Right cardiac atrium (tissue), 5 donors: ENCODE measurements around the gene HADH. TPM values are rescaled to one million over a fixed set of nuclear protein-coding genes. Genes with fewer than 3 reads are reported as not detected.

Experiments
- ATAC-seq, 2 donors: fragments of 200-7000 bp; cut with Tn5 transposase; one replicate each; pipeline versions ENCODE4 v1.8.0 to v1.9.1; 2020; ENCODE audit warnings: moderate library complexity in 2 of 2, mild to moderate bottlenecking in 1 of 2
- DNase-seq, 3 donors: peaks; one replicate each; pipeline ENCODE4 v3.0.0-alpha.2; 2020
- H3K27ac ChIP-seq: one replicate; pipeline ENCODE4 v1.5.1; 2013; ENCODE audit warnings: mild to moderate bottlenecking, low read length, control low read depth, moderate library complexity
- H3K27me3 ChIP-seq: one replicate; pipeline ENCODE4 v1.6.1; 2013; ENCODE audit not compliant: control insufficient read depth, insufficient read depth
- H3K4me1 ChIP-seq: one replicate; pipeline ENCODE4 v1.6.1; 2013; ENCODE audit warnings: low read length; ENCODE audit not compliant: control insufficient read depth, insufficient read depth
- H3K4me3 ChIP-seq: one replicate; pipeline ENCODE4 v1.5.1; 2013; ENCODE audit warnings: low read length, control low read depth
- H3K9me3 ChIP-seq: one replicate; pipeline ENCODE4 v1.6.1; 2013; ENCODE audit warnings: low read length; ENCODE audit not compliant: control insufficient read depth
- WGBS: extraction: QIAGEN DNeasy Blood & Tissue Kit; methylation state at CpG from one replicate; pipeline ENCODE4 v1.1.7; 2013; 5-methylcytosine and 5-hydroxymethylcytosine counted together
- intact Hi-C, 4 donors: fragments of 100-400 bp; cut with DNase I; formaldehyde crosslinking; loops; one replicate each; pipeline versions ENCODE4 v1.11.0 to v1.14.0; 2022 to 2023
- polyA plus RNA-seq: library from polyadenylated mRNA; stranded (reverse); fragments of 200-250 nt; gene quantifications from one replicate; pipeline ENCODE4 v1.2.3, GENCODE V29; 2013
- total RNA-seq, 4 donors: library from RNA; stranded (reverse); fragmentation: NEBNext Ultra II Directional; extraction: Animal tissue kit (Norgen Biotek cat#: 25700); gene quantifications; one replicate each; pipeline ENCODE4 v1.2.1, GENCODE V29; 2021
- donor health status: healthy with polysubstance abuse.
- donor health status: DM: no; HTN: yes; CAD: no.
- donor health status: DM: no; HTN: no; CAD: no.
- donor health status: DM: no; HTN: yes; CAD: no; lungs with severe emphysema.
- donor health status: DM: yes; HTN: yes; CAD: no.

The HADH gene
- total and polyA plus RNA-seq, 5 donors, result 137 to 174 (median 160) TPM

GRCh38 chr4:107974523-107974922 is 15.2 kb upstream of the HADH start:
- Histone ChIP-seq H3K4me3 (no peak overlapping the region), H3K4me1 (no peaks in the 10 kb centered on the region), H3K27me3 (no peaks in the 10 kb centered on the region), H3K9me3 (no peaks in the 10 kb centered on the region), H3K27ac (no peak overlapping the region)
- ATAC-seq (no peak), DNase-seq (no peak)
- 87% methylated on average over 3 of the region's 3 CpGs for WGBS
- intact Hi-C loops, result no loop called here

- intact Hi-C loops, result no loop called here
- ATAC-seq, result no peak
- no peaks in the 10 kb centered on the region for H3K4me1 ChIP-seq
- H3K27me3 ChIP-seq, result no peaks in the 10 kb centered on the region
- 90% methylated on average over 4 of the region's 4 CpGs for WGBS
- no peak overlapping the region for H3K4me3 ChIP-seq
- no peak overlapping the region for H3K27ac ChIP-seq
- H3K9me3 ChIP-seq, result no peaks in the 10 kb centered on the region
- no peak for DNase-seq
These were observed 12.2 kb upstream of the HADH start for GRCh38 chr4:107977482-107977881.

- no peak overlapping the region for H3K4me3 ChIP-seq
- ATAC-seq (no peak), DNase-seq (no peak)
- H3K9me3 ChIP-seq, result no peaks in the 10 kb centered on the region
- H3K27ac ChIP-seq, result no peak overlapping the region
- H3K27me3 ChIP-seq, result no peaks in the 10 kb centered on the region
- intact Hi-C loops, result no loop called here
- H3K4me1 ChIP-seq, result no peaks in the 10 kb centered on the region
- 72% methylated on average over 3 of the region's 3 CpGs for WGBS
These were observed 11.6 kb upstream of the HADH start for GRCh38 chr4:107977966-107978705.

- Histone ChIP-seq H3K9me3 (no peaks in the 10 kb centered on the region), H3K27me3 (no peaks in the 10 kb centered on the region), H3K27ac (no peak overlapping the region), H3K4me1 (no peaks in the 10 kb centered on the region), H3K4me3 (no peak overlapping the region)
- ATAC-seq (peak in 1 of 2 donors; percentile 57), DNase-seq (no peak)
- 76% methylated on average over 2 of the region's 2 CpGs for WGBS
- intact Hi-C loops, result no loop called here
These were observed 10.8 kb upstream of the HADH start for GRCh38 chr4:107978716-107979451.

- 92% methylated on average over 10 of the region's 10 CpGs for WGBS
- ATAC-seq, result no peak
- peaks cover 1% of the 10 kb centered on the region for H3K4me1 ChIP-seq
- H3K9me3 ChIP-seq, result no peaks in the 10 kb centered on the region
- no peak for DNase-seq
- intact Hi-C loops, result no loop called here
- H3K27ac ChIP-seq, result peak overlapping the region; percentile 61
- no peak overlapping the region for H3K4me3 ChIP-seq
- H3K27me3 ChIP-seq, result no peaks in the 10 kb centered on the region
These were observed 1.6 kb upstream of the HADH start for GRCh38 chr4:107987916-107988762.

- 55% methylated on average over 5 of the region's 5 CpGs for WGBS
- intact Hi-C loops, result no loop called here
- peak overlapping the region; percentile 61 for H3K27ac ChIP-seq
- no peaks in the 10 kb centered on the region for H3K9me3 ChIP-seq
- ATAC-seq (no peak), DNase-seq (no peak)
- H3K4me1 ChIP-seq, result peaks cover 1% of the 10 kb centered on the region
- peak overlapping the region; percentile 47 for H3K4me3 ChIP-seq
- H3K27me3 ChIP-seq, result no peaks in the 10 kb centered on the region
These were observed 990 bp upstream of the HADH start for GRCh38 chr4:107988763-107989035.

- peaks cover 1% of the 10 kb centered on the region for H3K4me1 ChIP-seq
These were observed 540 bp upstream of the HADH start for GRCh38 chr4:107989162-107989536.

GRCh38 chr4:107991945-107992630 is 2.4 kb downstream of the HADH start:
- no peaks in the 10 kb centered on the region for H3K27me3 ChIP-seq
- intact Hi-C loops, result no loop called here
- DNase-seq (no peak), ATAC-seq (no peak)
- 55% methylated on average over 3 of the region's 3 CpGs for WGBS
- no peaks in the 10 kb centered on the region for H3K9me3 ChIP-seq
- peaks cover 2% of the 10 kb centered on the region for H3K4me1 ChIP-seq
- peak overlapping the region; percentile 47 for H3K4me3 ChIP-seq
- no peak overlapping the region for H3K27ac ChIP-seq

More at GRCh38 chr4:107989162-107989536, 540 bp upstream of the HADH start:
- Histone ChIP-seq H3K27ac (peak overlapping the region; percentile 74), H3K9me3 (no peaks in the 10 kb centered on the region), H3K4me3 (peak overlapping the region; percentile 47), H3K27me3 (no peaks in the 10 kb centered on the region)
- DNase-seq, result no peak
- ATAC-seq, result no peak
- intact Hi-C loops, result no loop called here
- WGBS, result 8% methylated on average over 8 of the region's 8 CpGs

GRCh38 chr4:107993969-107994368 is 4.3 kb downstream of the HADH start:
- H3K4me3 ChIP-seq, result no peak overlapping the region
- H3K4me1 ChIP-seq, result peaks cover 10% of the 10 kb centered on the region
- no peaks in the 10 kb centered on the region for H3K9me3 ChIP-seq
- intact Hi-C loops, result no loop called here
- no peak for DNase-seq
- no peak overlapping the region for H3K27ac ChIP-seq
- H3K27me3 ChIP-seq, result no peaks in the 10 kb centered on the region
- WGBS, result 53% methylated on average over 3 of the region's 3 CpGs
- no peak for ATAC-seq

GRCh38 chr4:107994894-107995293 is 5.2 kb downstream of the HADH start:
- intact Hi-C loops, result no loop called here
- H3K4me3 ChIP-seq, result no peak overlapping the region

More at GRCh38 chr4:107994894-107995293, 5.2 kb downstream of the HADH start:
- peak overlapping the region; percentile 63 for H3K27ac ChIP-seq
- H3K4me1 ChIP-seq, result peaks cover 10% of the 10 kb centered on the region
- H3K27me3 ChIP-seq, result no peaks in the 10 kb centered on the region
- no peak for DNase-seq
- ATAC-seq, result no peak
- H3K9me3 ChIP-seq, result no peaks in the 10 kb centered on the region
